ENCODE measurements around the gene PIK3R2. TPM values are rescaled to one million over a fixed set of nuclear protein-coding genes. Genes with fewer than 3 reads are reported as not detected.

Gene PIK3R2
- total and polyA plus RNA-seq, 10 donors: 4.2 to 22.7 (median 13.9) TPM

DNA sequence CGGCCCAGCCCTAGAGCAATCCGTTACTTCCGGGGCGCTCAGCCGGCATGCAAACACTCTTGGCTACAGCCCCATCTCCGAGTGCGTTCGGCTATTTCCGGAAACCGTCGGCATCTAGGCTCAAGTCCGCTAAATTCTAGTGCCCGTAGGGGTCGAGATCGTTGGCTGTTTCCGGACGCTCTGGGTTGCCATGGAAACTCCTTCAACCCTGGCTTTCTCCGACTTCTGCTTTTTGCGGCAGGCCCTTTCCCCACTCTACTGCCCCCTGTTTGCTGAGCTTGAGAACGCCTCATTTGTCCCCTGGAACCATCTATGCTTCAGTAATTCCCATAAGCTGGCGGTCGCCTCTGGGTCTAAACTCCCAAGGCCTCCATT lies 534 bp upstream of the PIK3R2 start:
- Histone ChIP-seq H3K36me3 (peaks cover 0 to 57% (median 29%) of the 10 kb centered on the region in 6 donors), H3K4me1 (peaks cover 21 to 68% (median 44%) of the 10 kb centered on the region in 6 donors), H3K9me3 (no peaks in the 10 kb centered on the region), H3K4me3 (peak overlapping the region; percentile 53 to 92 (median 78)), H3K27ac (peak overlapping the region; percentile 95 to 99 (median 96)), H3K27me3 (replicated peaks in 1 of 7) (no peaks in the 10 kb centered on the region)
- peak in 1 of 3 donors; percentile 56 for TF ChIP-seq POLR2A (IDR thresholded peaks at IDR 0.05)
- TF ChIP-seq, protein P1, sequence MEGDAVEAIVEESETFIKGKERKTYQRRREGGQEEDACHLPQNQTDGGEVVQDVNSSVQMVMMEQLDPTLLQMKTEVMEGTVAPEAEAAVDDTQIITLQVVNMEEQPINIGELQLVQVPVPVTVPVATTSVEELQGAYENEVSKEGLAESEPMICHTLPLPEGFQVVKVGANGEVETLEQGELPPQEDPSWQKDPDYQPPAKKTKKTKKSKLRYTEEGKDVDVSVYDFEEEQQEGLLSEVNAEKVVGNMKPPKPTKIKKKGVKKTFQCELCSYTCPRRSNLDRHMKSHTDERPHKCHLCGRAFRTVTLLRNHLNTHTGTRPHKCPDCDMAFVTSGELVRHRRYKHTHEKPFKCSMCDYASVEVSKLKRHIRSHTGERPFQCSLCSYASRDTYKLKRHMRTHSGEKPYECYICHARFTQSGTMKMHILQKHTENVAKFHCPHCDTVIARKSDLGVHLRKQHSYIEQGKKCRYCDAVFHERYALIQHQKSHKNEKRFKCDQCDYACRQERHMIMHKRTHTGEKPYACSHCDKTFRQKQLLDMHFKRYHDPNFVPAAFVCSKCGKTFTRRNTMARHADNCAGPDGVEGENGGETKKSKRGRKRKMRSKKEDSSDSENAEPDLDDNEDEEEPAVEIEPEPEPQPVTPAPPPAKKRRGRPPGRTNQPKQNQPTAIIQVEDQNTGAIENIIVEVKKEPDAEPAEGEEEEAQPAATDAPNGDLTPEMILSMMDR (IDR thresholded peaks at IDR 0.05 in 8 of 11, conservative IDR thresholded peaks at IDR 0.05 in 3 of 11): peak; percentile 68 to 90 (median 86)
- peak in 2 of 3 donors; percentile 77 to 85 for TF ChIP-seq POLR2AphosphoS5 (IDR thresholded peaks at IDR 0.05)
- DNase-seq: peak; percentile 99
- intact Hi-C loops (cut with DNase I; ENCODE audit: low total_unique reads): loop anchor here (5.0 kb wide), 1 partner anchor 40 kb away; no protein-coding TSS in a partner anchor
- WGBS, 5 donors: 0% methylated on average over 20 to 22 of the region's 22 CpGs

DNA sequence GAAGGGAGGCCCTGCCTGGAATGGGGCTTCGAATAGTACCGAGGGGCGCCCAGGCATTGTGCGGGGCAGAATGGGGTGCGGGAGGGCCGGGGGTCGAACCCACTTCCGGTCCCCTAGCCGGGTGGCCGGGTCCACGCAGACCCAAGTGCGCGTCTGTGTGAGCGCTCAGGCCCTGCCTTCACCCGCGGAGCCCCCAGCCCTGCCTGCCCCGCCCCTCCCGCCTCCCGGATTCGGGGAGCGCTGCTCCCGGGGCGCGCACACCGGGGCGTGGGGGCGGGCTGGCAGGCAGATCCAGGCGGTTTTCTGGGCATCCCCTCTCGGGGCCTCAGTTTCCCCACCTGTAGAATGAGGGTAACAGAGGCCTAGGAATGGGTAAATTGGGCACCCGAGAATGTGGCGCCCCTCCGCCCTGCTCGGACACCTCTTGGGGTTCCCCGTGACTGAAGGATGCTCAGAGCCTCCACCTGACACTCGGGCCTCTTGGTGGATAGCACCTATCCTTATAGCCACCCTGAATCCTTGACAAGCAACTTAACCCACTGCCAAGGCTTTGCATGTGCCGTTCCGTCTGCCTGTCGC lies 682 bp downstream of the PIK3R2 start:
- TF ChIP-seq POLR2AphosphoS5 (IDR thresholded peaks at IDR 0.05): no peak
- no peak for TF ChIP-seq POLR2A (IDR thresholded peaks at IDR 0.05)
- TF ChIP-seq, protein P1 (IDR thresholded peaks at IDR 0.05 in 8 of 11, conservative IDR thresholded peaks at IDR 0.05 in 3 of 11): no peak

DNA sequence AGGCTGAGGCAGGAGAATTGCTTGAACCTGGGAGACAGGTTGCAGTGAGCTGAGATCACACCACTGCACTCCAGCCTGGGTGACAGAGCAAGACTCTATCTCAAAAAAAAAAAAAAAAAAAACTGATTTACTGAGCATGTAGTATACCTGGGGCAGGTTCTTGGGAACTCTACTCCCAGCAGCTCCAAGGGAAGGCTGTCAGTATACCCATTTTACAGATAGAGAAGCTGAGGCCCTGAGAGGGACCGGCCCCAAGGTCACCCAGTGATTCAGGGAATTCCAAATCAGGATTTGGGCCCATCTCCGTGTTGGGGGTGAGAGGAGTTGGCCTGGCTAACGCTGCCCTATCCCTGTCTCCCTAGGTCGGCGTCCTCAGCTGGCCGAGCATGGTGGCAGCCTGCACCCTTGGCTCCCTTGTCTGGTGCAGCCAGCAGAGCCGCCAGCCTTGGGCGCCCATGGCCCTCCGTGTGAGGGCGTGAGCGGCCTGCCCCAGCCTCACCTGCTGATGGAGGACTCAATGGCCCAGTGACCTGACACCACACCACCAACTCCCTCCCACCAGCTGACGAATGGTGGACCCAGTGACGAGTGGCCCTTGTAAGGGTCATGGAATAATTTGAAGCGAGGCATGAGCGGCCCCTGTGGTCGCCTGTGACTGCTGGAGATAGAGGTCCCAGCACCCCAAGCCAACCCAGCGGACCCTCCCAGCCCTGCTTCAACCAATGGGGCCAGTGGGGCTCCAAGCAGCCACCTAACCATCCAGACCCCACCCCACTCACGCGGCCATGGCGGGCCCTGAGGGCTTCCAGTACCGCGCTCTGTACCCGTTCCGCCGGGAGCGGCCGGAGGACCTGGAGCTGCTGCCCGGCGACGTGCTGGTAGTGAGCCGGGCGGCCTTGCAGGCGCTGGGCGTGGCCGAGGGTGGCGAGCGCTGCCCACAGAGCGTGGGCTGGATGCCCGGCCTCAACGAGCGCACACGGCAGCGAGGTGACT lies 2.4 kb downstream of the PIK3R2 start:
- intact Hi-C loops (cut with DNase I; ENCODE audit: low total_unique reads): no loop called here
- H3K9me3 ChIP-seq: no peaks in the 10 kb centered on the region
- no peaks in the 10 kb centered on the region for H3K27me3 ChIP-seq (replicated peaks in 1 of 7)
- DNase-seq: peak; percentile 81
- TF ChIP-seq, protein P1 (IDR thresholded peaks at IDR 0.05 in 8 of 11, conservative IDR thresholded peaks at IDR 0.05 in 3 of 11): no peak
- TF ChIP-seq POLR2A (IDR thresholded peaks at IDR 0.05): no peak
- no peak for TF ChIP-seq POLR2AphosphoS5 (IDR thresholded peaks at IDR 0.05)
- H3K36me3 ChIP-seq: peaks cover 0 to 28% (median 7%) of the 10 kb centered on the region in 6 donors
- H3K4me3 ChIP-seq: no peak overlapping the region
- H3K27ac ChIP-seq: peak overlapping the region in 3 of 8 donors; percentile 54 to 68 (median 64)
- peaks cover 22 to 90% (median 53%) of the 10 kb centered on the region in 6 donors for H3K4me1 ChIP-seq
- WGBS, 5 donors: 93 to 96% (median 94%) methylated on average over 17 to 43 of the region's 43 CpGs

More for the DNA sequence above, 682 bp downstream of the PIK3R2 start:
- intact Hi-C loops (cut with DNase I; ENCODE audit: low total_unique reads): loop anchor here (5.0 kb wide), 1 partner anchor 41 kb away; no protein-coding TSS in a partner anchor
- H3K4me3 ChIP-seq: peak overlapping the region; percentile 53 to 92 (median 78)
- DNase-seq: peak; percentile 91
- H3K27ac ChIP-seq: peak overlapping the region; percentile 95 to 99 (median 96)
- no peaks in the 10 kb centered on the region for H3K9me3 ChIP-seq
- no peaks in the 10 kb centered on the region for H3K27me3 ChIP-seq (replicated peaks in 1 of 7)
- peaks cover 22 to 80% (median 50%) of the 10 kb centered on the region in 6 donors for H3K4me1 ChIP-seq
- H3K36me3 ChIP-seq: peaks cover 0 to 45% (median 17%) of the 10 kb centered on the region in 6 donors
- WGBS, 5 donors: 3 to 8% (median 4%) methylated on average over 16 to 38 of the region's 38 CpGs
